ENCODE data around the gene RNF115. TPM values are rescaled to one million over a fixed set of nuclear protein-coding genes. Genes with fewer than 3 reads are reported as not detected.
"Not testable (repeated sequence)": the region's sequence is repeated elsewhere in the genome, so short reads cannot be mapped to it uniquely, and the experiment has no call there.

The RNF115 gene
- total and polyA plus RNA-seq, 2 of the 13 experiments (the other 11 are each of a cell fraction or from before 2014, with no cell fraction given) = 6.0 to 10.1 TPM

DNA sequence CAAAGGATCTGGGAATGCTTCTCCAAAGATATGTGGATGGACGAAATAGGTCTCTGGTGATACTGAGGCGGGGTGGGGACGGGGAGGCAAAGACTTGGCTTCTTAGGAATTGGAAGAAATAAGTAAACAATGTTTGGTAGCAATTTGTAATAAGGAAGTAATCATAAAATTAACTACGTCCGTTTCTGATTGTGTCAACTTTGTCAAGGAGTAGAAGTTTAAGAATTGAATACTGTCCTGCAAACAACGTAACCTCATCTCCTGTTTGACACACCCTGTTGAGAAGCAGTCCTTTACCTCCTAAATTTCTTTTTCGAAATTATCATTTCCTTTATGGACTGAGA lies 576 bp upstream of the RNF115 start:
- Histone ChIP-seq H3K4me3 (replicated peaks in 1 of 3; ENCODE audit: insufficient read depth in 1 of 3, low read depth in 2 of 3, low read length in 3 of 3) (peak overlapping the region; percentile 58 to 88 (median 73)), H3K4me2 (ENCODE audit: low read depth, low read length) (peak overlapping the region; percentile 58), H3K9ac (ENCODE audit: insufficient read depth, low read depth, low read length) (peak overlapping the region; percentile 93), H4K20me1 (ENCODE audit: insufficient read depth, low read length) (no peaks in the 10 kb centered on the region), H3K9me3 (ENCODE audit: low read length) (no peaks in the 10 kb centered on the region), H3K4me1 (ENCODE audit: insufficient read depth, low read length) (peaks cover 14% of the 10 kb centered on the region), H2AFZ (ENCODE audit: low read length) (peak overlapping the region; percentile 12), H3K27ac (ENCODE audit: extremely low read length, insufficient read depth, low read length) (peak overlapping the region; percentile 93), H3K27me3 (ENCODE audit: control insufficient read depth in 1 of 2, insufficient read depth in 2 of 2, low read length in 2 of 2) (no peaks in the 10 kb centered on the region; a peak in 1 of 5 replicates), H3K79me2 (ENCODE audit: insufficient read depth, low read length) (peaks cover 16% of the 10 kb centered on the region), H3K36me3 (replicated peaks in 1 of 2; ENCODE audit: control insufficient read depth in 1 of 2, insufficient read depth in 2 of 2, low read length in 2 of 2) (peaks cover 9 to 30% of the 10 kb centered on the region in 2 experiments)
- in situ Hi-C loops (cut with HindIII; ENCODE audit: extremely low pct_ligation_motif_present, low pct_unique_long_range_greater_than_20kb) (loop anchor here (10.0 kb wide), 1 partner anchor 60 kb away; no protein-coding TSS in a partner anchor), intact Hi-C loops (cut with micrococcal nuclease; ENCODE audit: unreplicated experiment) (loop anchor here (10.0 kb wide), 1 partner anchor 90 kb away; no protein-coding TSS in a partner anchor)
- TSS peak; percentile 68 for BruUV-seq (replicated peaks)
- ATAC-seq (no peak), FAIRE-seq (no peak), DNase-seq (ENCODE audit: low spot score) (no peak)
- TF ChIP-seq ELF4 (CRISPR knock-in tag; IDR thresholded peaks at IDR 0.05; ENCODE audit: borderline replicate concordance) = 0 out of 2 replicates have a peak, but pooled peaks have one; percentile 6
- TF ChIP-seq ZFP37 (CRISPR knock-in tag; IDR thresholded peaks at IDR 0.05; ENCODE audit: borderline replicate concordance) = no peak
- POLR2A ChIA-PET = interaction anchor here (0.6 to 2.1 kb wide), 15 partner anchors 10 to 117 kb away, joined by 3 to 30 read pairs (median 4); partner anchors contain the start of genes NUDT17, PDZK1, PEX11B and PIAS3
- CTCF ChIA-PET (ENCODE audit: low intra/inter-chr PET ratio, low total read pairs) = no interaction called here
- 2% methylated on average over 7 of the region's 7 CpGs for WGBS (ENCODE audit: low lambda C conversion rate)

DNA sequence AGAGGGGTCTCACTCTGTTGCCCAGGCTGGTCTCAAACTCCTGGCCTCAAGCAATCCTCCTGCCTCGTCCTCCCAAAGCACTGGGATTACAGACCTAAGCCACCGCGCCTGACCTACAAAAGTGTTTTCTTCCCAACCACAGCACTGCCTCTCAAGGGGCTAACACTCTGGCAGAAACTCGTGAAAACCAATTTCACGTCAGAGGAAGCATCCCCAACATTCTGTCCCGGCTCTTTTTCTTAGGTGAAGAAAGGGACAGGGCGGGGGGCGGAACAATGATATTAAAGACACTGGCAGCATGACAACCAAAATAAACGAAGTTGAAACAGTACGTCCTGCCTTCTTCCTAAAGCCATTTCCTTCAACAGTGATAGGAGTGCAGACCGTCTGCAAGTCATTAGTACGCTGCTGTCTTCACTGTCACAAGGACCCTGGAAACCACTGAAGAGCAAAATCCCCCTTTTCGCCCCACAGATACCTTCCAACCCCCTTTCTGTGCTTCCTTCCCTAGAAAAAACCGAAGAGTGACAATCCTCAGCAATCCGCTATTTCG lies 1.0 kb downstream of the RNF115 start:
- H3K27ac ChIP-seq (ENCODE audit: extremely low read length, insufficient read depth, low read length); H3K4me3 ChIP-seq (replicated peaks in 1 of 3; ENCODE audit: insufficient read depth in 1 of 3, low read depth in 2 of 3, low read length in 3 of 3); CTCF ChIA-PET (ENCODE audit: low intra/inter-chr PET ratio, low total read pairs); H3K9ac ChIP-seq (ENCODE audit: insufficient read depth, low read depth, low read length); H2AFZ ChIP-seq (ENCODE audit: low read length); ATAC-seq; H3K9me3 ChIP-seq (ENCODE audit: low read length); H4K20me1 ChIP-seq (ENCODE audit: insufficient read depth, low read length); H3K27me3 ChIP-seq (ENCODE audit: control insufficient read depth in 1 of 2, insufficient read depth in 2 of 2, low read length in 2 of 2); BruUV-seq (replicated peaks); FAIRE-seq; DNase-seq (ENCODE audit: low spot score): not testable (repeated sequence)
- in situ Hi-C loops (cut with HindIII; ENCODE audit: extremely low pct_ligation_motif_present, low pct_unique_long_range_greater_than_20kb) (loop anchor here (10.0 kb wide), 1 partner anchor 58 kb away; no protein-coding TSS in a partner anchor), intact Hi-C loops (cut with micrococcal nuclease; ENCODE audit: unreplicated experiment) (loop anchor here (10.0 kb wide), 1 partner anchor 88 kb away; no protein-coding TSS in a partner anchor)
- no CpG with 5 or more reads among the region's 16 CpGs for WGBS (ENCODE audit: low lambda C conversion rate)
- H3K79me2 ChIP-seq (ENCODE audit: insufficient read depth, low read length) = peaks cover 19% of the 10 kb centered on the region
- H3K4me1 ChIP-seq (ENCODE audit: insufficient read depth, low read length) = peaks cover 14% of the 10 kb centered on the region
- POLR2A ChIA-PET = interaction anchor here (1.6 to 2.1 kb wide), 2 partner anchors 105 to 116 kb away, joined by 5 to 12 read pairs; partner anchors contain the start of genes PDZK1 and RBM8A
- 0 out of 2 replicates have a peak overlapping the region, but pooled peaks have one; percentile 27 for H3K4me2 ChIP-seq (ENCODE audit: low read depth, low read length)
- peaks cover 3 to 14% of the 10 kb centered on the region in 2 experiments for H3K36me3 ChIP-seq (replicated peaks in 1 of 2; ENCODE audit: control insufficient read depth in 1 of 2, insufficient read depth in 2 of 2, low read length in 2 of 2)

DNA sequence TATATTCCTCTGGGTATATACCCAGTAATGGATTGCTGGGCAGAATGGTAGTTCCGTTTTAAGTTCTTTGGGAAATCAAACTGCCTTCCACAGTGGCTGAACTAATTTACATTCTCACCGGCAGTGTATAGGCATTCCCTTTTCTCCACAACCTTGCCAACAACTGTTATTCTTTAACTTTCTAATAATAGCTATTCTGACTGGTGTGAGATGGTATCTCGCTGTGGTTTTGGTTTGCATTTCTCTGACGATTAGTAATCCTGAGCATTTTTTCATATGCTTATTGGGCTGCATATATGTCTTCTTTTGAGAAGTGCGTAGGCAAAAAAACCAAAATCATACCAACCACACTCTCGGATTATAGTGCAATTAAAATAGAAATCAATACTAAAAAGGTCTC lies 5.8 kb downstream of the RNF115 start:
- H3K36me3 ChIP-seq (replicated peaks in 1 of 2; ENCODE audit: control insufficient read depth in 1 of 2, insufficient read depth in 2 of 2, low read length in 2 of 2); H3K4me1 ChIP-seq (ENCODE audit: insufficient read depth, low read length); H3K9ac ChIP-seq (ENCODE audit: insufficient read depth, low read depth, low read length); POLR2A ChIA-PET; in situ Hi-C loops (cut with HindIII; ENCODE audit: extremely low pct_ligation_motif_present, low pct_unique_long_range_greater_than_20kb); ATAC-seq; intact Hi-C loops (cut with micrococcal nuclease; ENCODE audit: unreplicated experiment); BruUV-seq (replicated peaks); H3K79me2 ChIP-seq (ENCODE audit: insufficient read depth, low read length); FAIRE-seq; H3K9me3 ChIP-seq (ENCODE audit: low read length); H3K4me3 ChIP-seq (replicated peaks in 1 of 3; ENCODE audit: insufficient read depth in 1 of 3, low read depth in 2 of 3, low read length in 3 of 3); H2AFZ ChIP-seq (ENCODE audit: low read length); H3K27me3 ChIP-seq (ENCODE audit: control insufficient read depth in 1 of 2, insufficient read depth in 2 of 2, low read length in 2 of 2); H3K4me2 ChIP-seq (ENCODE audit: low read depth, low read length); CTCF ChIA-PET (ENCODE audit: low intra/inter-chr PET ratio, low total read pairs); H3K27ac ChIP-seq (ENCODE audit: extremely low read length, insufficient read depth, low read length); DNase-seq (ENCODE audit: low spot score); H4K20me1 ChIP-seq (ENCODE audit: insufficient read depth, low read length): not testable (repeated sequence)
- 78% methylated on average over 3 of the region's 6 CpGs for WGBS (ENCODE audit: low lambda C conversion rate)

- H3K36me3 ChIP-seq (replicated peaks in 1 of 2; ENCODE audit: control insufficient read depth in 1 of 2, insufficient read depth in 2 of 2, low read length in 2 of 2); FAIRE-seq; H2AFZ ChIP-seq (ENCODE audit: low read length); BruUV-seq (replicated peaks); H3K4me2 ChIP-seq (ENCODE audit: low read depth, low read length); H3K4me1 ChIP-seq (ENCODE audit: insufficient read depth, low read length); H3K9me3 ChIP-seq (ENCODE audit: low read length); H4K20me1 ChIP-seq (ENCODE audit: insufficient read depth, low read length); H3K9ac ChIP-seq (ENCODE audit: insufficient read depth, low read depth, low read length); H3K27me3 ChIP-seq (ENCODE audit: control insufficient read depth in 1 of 2, insufficient read depth in 2 of 2, low read length in 2 of 2); H3K79me2 ChIP-seq (ENCODE audit: insufficient read depth, low read length); ATAC-seq; DNase-seq (ENCODE audit: low spot score); CTCF ChIA-PET (ENCODE audit: low intra/inter-chr PET ratio, low total read pairs); intact Hi-C loops (cut with micrococcal nuclease; ENCODE audit: unreplicated experiment); H3K27ac ChIP-seq (ENCODE audit: extremely low read length, insufficient read depth, low read length); in situ Hi-C loops (cut with HindIII; ENCODE audit: extremely low pct_ligation_motif_present, low pct_unique_long_range_greater_than_20kb); POLR2A ChIA-PET; H3K4me3 ChIP-seq (replicated peaks in 1 of 3; ENCODE audit: insufficient read depth in 1 of 3, low read depth in 2 of 3, low read length in 3 of 3): not testable (repeated sequence)
- WGBS (ENCODE audit: low lambda C conversion rate) = 91% methylated on average over 6 of the region's 6 CpGs
Measured at GRCh38 chr1:145812977-145813810, 10.7 kb downstream of the RNF115 start.

Data from HepG2 (cell line).